ENCODE measurements around the gene ZFAND3. TPM values are rescaled to one million over a fixed set of nuclear protein-coding genes. Genes with fewer than 3 reads are reported as not detected.

ZFAND3 gene
- total RNA-seq, 1 experiment from 2014 or later, result 107 TPM

DNA sequence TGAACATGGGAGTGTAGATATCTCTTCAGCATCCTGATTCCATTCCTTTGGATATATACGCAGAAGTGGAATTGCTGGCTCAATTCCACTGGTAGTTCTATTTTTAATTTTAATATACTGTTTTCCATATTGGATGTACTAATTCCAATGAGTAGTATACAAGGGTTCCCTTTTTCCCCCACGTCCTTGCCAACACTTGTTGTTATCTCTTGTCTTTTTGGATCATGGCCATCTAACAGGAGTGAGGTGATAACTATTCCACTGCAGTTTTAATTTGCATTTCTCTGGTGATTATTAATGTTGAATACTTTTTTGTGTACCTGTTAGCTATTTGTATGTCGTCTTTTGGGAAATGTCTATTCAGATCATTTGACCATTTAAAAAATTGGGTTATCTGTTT, 91.5 kb downstream of the ZFAND3 start:
- Mint-ChIP-seq H3K4me3 (ENCODE audit: unreplicated experiment) (no peak overlapping the region), H3K4me1 (ENCODE audit: low read depth, unreplicated experiment) (no peaks in the 10 kb centered on the region), H3K9me3 (ENCODE audit: unreplicated experiment) (no peaks in the 10 kb centered on the region), H3K27me3 (ENCODE audit: insufficient read depth, unreplicated experiment) (no peaks in the 10 kb centered on the region), H3K27ac (ENCODE audit: unreplicated experiment) (no peak overlapping the region), H3K36me3 (ENCODE audit: insufficient read depth, unreplicated experiment) (peaks cover 6% of the 10 kb centered on the region)
- H3K9me3 ChIP-seq, result no peaks in the 10 kb centered on the region
- no peaks in the 10 kb centered on the region for H3K36me3 ChIP-seq (ENCODE audit: control insufficient read depth, insufficient read depth, low read length)
- no peaks in the 10 kb centered on the region; the same call in 1 of the 2 replicates for H3K4me1 ChIP-seq
- no peak overlapping the region for H3K4me3 ChIP-seq (ENCODE audit: low read depth, low read length)
- POLR2A ChIA-PET, result no interaction called here
- TF ChIP-seq, protein P1, sequence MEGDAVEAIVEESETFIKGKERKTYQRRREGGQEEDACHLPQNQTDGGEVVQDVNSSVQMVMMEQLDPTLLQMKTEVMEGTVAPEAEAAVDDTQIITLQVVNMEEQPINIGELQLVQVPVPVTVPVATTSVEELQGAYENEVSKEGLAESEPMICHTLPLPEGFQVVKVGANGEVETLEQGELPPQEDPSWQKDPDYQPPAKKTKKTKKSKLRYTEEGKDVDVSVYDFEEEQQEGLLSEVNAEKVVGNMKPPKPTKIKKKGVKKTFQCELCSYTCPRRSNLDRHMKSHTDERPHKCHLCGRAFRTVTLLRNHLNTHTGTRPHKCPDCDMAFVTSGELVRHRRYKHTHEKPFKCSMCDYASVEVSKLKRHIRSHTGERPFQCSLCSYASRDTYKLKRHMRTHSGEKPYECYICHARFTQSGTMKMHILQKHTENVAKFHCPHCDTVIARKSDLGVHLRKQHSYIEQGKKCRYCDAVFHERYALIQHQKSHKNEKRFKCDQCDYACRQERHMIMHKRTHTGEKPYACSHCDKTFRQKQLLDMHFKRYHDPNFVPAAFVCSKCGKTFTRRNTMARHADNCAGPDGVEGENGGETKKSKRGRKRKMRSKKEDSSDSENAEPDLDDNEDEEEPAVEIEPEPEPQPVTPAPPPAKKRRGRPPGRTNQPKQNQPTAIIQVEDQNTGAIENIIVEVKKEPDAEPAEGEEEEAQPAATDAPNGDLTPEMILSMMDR (IDR thresholded peaks at IDR 0.05; ENCODE audit: insufficient read depth in 1 of 2, low read depth in 1 of 2, low read length in 1 of 2, severe bottlenecking in 1 of 2, unreplicated experiment in 1 of 2), result no peak
- BruUV-seq (replicated peaks), result no TSS peak
- CTCF ChIA-PET, result no interaction called here
- H3K27me3 ChIP-seq (replicated peaks; ENCODE audit: control insufficient read depth, insufficient read depth, low read length), result no peaks in the 10 kb centered on the region
- intact Hi-C loops (cut with micrococcal nuclease; ENCODE audit: unreplicated experiment), result no loop called here
- DNase-seq, result no peak

GRCh38 chr6:37913210-37913609, 93.7 kb downstream of the ZFAND3 start:
- no peak overlapping the region for H3K4me3 ChIP-seq (ENCODE audit: low read depth, low read length)
- H3K4me1 ChIP-seq, result peaks cover 5% of the 10 kb centered on the region; the same call in 1 of the 2 replicates
- no peaks in the 10 kb centered on the region for H3K36me3 ChIP-seq (ENCODE audit: control insufficient read depth, insufficient read depth, low read length)
- intact Hi-C loops (cut with micrococcal nuclease; ENCODE audit: unreplicated experiment), result no loop called here
- Mint-ChIP-seq H3K27me3 (ENCODE audit: insufficient read depth, unreplicated experiment) (no peaks in the 10 kb centered on the region), H3K9me3 (ENCODE audit: unreplicated experiment) (no peaks in the 10 kb centered on the region), H3K4me3 (ENCODE audit: unreplicated experiment) (no peak overlapping the region), H3K27ac (ENCODE audit: unreplicated experiment) (no peak overlapping the region), H3K4me1 (ENCODE audit: low read depth, unreplicated experiment) (peaks cover 10% of the 10 kb centered on the region), H3K36me3 (ENCODE audit: insufficient read depth, unreplicated experiment) (peaks cover 6% of the 10 kb centered on the region)
- BruUV-seq (replicated peaks), result no TSS peak
- no peaks in the 10 kb centered on the region for H3K9me3 ChIP-seq
- ChIA-PET CTCF (no interaction called here), POLR2A (no interaction called here)
- H3K27me3 ChIP-seq (replicated peaks; ENCODE audit: control insufficient read depth, insufficient read depth, low read length), result no peaks in the 10 kb centered on the region
- no peak for DNase-seq
- TF ChIP-seq, protein P1 (IDR thresholded peaks at IDR 0.05; ENCODE audit: insufficient read depth in 1 of 2, low read depth in 1 of 2, low read length in 1 of 2, severe bottlenecking in 1 of 2, unreplicated experiment in 1 of 2), result no peak

DNA sequence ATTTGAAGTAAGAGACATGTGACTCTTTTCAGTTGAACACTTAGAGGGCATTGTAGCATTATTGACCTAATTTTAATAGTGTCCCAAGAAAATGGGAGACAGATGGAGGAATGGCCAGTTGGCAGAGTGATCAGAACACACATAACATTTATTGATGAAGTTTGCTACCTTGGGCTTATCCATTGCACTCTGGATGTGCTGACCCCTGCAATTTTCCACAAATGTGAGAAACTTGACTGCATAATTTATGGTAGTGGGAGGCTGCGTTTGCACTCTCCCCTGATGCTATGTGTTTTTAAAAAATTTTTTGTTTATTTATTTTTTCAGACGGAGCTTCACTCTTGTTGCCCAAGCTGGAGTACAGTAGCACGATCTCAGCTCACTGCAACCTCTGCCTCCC, 95.9 kb downstream of the ZFAND3 start:
- H3K9me3 Mint-ChIP-seq (ENCODE audit: unreplicated experiment), result no peaks in the 10 kb centered on the region
- no peaks in the 10 kb centered on the region for H3K27me3 Mint-ChIP-seq (ENCODE audit: insufficient read depth, unreplicated experiment)
- intact Hi-C loops (cut with micrococcal nuclease; ENCODE audit: unreplicated experiment), result no loop called here
- Histone ChIP-seq H3K9me3 (no peaks in the 10 kb centered on the region), H3K4me1 (peaks cover 5% of the 10 kb centered on the region; the same call in 1 of the 2 replicates), H3K27me3 (replicated peaks; ENCODE audit: control insufficient read depth, insufficient read depth, low read length) (no peaks in the 10 kb centered on the region), H3K36me3 (ENCODE audit: control insufficient read depth, insufficient read depth, low read length) (no peaks in the 10 kb centered on the region), H3K4me3 (ENCODE audit: low read depth, low read length) (no peak overlapping the region)
- no peak overlapping the region for H3K4me3 Mint-ChIP-seq (ENCODE audit: unreplicated experiment)
- POLR2A ChIA-PET, result no interaction called here
- no TSS peak for BruUV-seq (replicated peaks)
- H3K4me1 Mint-ChIP-seq (ENCODE audit: low read depth, unreplicated experiment), result peaks cover 18% of the 10 kb centered on the region
- H3K27ac Mint-ChIP-seq (ENCODE audit: unreplicated experiment), result no peak overlapping the region
- H3K36me3 Mint-ChIP-seq (ENCODE audit: insufficient read depth, unreplicated experiment), result peaks cover 6% of the 10 kb centered on the region
- TF ChIP-seq, protein P1 (IDR thresholded peaks at IDR 0.05; ENCODE audit: insufficient read depth in 1 of 2, low read depth in 1 of 2, low read length in 1 of 2, severe bottlenecking in 1 of 2, unreplicated experiment in 1 of 2), result no peak
- CTCF ChIA-PET, result interaction anchor here (0.7 kb wide), 1 partner anchor 118 kb away, joined by 4 read pairs; no protein-coding TSS in a partner anchor
- no peak for DNase-seq

Measured in Caco-2 (cell line).